GM19372 (cell line): ENCODE measurements around the gene SLX4IP.
"Not testable (repeated sequence)": the region's sequence is repeated elsewhere in the genome, so short reads cannot be mapped to it uniquely, and the experiment has no call there.

Source experiments
- ATAC-seq: cut with Tn5 transposase; IDR thresholded peaks from one replicate; pipeline ENCODE4 v1.9.1; 2021; ENCODE audit warnings: mild to moderate bottlenecking, low read depth, moderate library complexity; ENCODE audit not compliant: unreplicated experiment

SLX4IP gene

GRCh38 chr20:10434832-10435812 lies at the start of gene SLX4IP:
SLX4IP (plus strand) TSS chr20:10435305; CDS start chr20:10458205, 22,900 bp downstream.
- peak; percentile 55 for ATAC-seq

- no peak for ATAC-seq
Observed at GRCh38 chr20:10385850-10386544, 49.1 kb upstream of the SLX4IP start.

- ATAC-seq, result no peak
Observed at GRCh38 chr20:10387686-10388085, 47.4 kb upstream of the SLX4IP start.

GRCh38 chr20:10388597-10388996 lies 46.5 kb upstream of the SLX4IP start:
- no peak for ATAC-seq

- no peak for ATAC-seq
Observed at GRCh38 chr20:10390709-10391108, 44.4 kb upstream of the SLX4IP start.

- ATAC-seq, result not testable (repeated sequence)
Observed at GRCh38 chr20:10394752-10395151, 40.4 kb upstream of the SLX4IP start.

DNA sequence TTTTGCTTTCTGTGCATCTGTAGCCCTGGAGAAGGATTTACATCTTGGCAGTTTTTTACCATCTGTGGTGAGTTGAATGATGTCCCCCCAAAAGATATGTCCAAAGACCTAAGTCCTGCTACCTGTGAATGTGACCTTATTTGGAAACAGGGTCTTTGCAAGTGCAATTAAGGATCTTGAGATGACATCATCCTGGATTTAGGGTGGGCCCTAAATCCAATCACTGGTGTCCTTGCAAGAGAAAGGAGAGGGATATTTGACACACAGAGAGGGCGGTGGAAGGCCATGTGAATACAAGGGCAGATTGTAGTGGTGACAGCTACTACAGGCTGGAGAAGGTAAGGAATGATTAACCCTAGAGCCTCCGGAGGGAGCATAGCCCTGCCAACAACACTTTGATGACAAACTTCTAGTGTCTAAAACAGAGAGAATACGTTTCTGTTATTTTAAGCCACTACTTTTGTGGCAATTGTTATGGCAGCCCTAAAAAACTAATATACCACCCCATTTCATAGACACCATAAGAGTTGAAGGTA lies 36.2 kb upstream of the SLX4IP start:
- no peak for ATAC-seq

- no peak for ATAC-seq
Observed at GRCh38 chr20:10402938-10403608, 32.0 kb upstream of the SLX4IP start.

DNA sequence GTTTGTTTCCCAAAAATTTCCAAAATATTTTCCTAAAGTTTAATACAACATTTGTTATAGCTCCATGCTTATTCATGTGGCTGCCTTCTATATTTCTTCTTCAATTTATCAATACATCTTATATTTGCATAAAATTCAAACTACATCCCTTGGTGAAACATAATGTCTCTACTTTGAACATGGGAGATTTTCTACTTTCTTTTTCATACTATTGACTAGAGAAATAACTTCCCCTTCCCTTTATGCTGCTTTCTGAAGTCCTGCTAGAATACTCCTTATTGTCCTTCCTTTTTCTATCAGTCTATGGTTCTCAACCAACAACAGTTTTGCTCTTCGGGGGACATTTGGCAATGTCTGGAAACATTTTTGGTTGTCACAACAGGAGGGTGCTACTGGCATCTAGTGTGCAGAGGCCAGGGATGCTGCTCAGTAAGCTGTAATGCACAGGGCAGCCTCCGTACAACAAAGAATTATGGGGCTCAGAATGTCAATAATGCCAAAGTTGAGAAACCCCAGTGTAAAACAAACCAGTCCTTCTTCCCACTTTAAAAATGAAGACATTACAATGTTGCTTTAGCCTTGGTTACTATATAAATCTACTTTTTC lies 31.0 kb upstream of the SLX4IP start:
- no peak for ATAC-seq

GRCh38 chr20:10404959-10405530 lies 30.1 kb upstream of the SLX4IP start:
- ATAC-seq, result no peak

DNA sequence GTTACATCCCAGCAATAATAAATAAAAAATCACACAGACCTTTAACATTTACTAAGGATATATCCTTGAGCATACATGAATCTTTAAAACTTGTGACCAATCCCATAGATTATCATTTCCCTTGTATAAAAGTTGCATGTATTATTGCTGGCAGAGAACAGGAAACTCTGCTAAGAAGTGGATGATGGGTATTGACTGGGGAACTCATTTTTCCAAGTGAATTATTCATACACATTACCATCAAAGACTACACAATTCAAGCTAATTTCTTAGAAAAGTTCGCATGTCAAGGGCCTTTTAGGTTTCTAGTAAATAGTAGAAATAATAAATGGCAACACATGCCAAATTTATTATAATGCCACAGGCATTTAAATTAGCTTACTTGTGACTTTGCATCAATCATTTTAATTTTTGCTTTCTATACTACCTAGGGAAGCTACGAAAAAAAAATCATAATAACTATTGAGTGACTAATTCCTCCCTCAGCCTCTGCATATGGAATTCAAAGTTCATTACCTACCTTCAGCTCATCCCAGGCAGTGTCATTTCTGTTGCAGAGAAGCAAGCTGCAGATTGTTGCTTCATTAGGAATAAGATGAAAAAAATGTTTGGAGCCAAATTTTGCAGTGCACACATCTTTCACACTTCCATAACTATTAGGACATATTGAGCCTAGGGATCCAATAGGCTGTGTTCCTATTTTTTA lies 26.8 kb upstream of the SLX4IP start:
- ATAC-seq, result no peak

- no peak for ATAC-seq
Observed at GRCh38 chr20:10411673-10412072, 23.4 kb upstream of the SLX4IP start.

DNA sequence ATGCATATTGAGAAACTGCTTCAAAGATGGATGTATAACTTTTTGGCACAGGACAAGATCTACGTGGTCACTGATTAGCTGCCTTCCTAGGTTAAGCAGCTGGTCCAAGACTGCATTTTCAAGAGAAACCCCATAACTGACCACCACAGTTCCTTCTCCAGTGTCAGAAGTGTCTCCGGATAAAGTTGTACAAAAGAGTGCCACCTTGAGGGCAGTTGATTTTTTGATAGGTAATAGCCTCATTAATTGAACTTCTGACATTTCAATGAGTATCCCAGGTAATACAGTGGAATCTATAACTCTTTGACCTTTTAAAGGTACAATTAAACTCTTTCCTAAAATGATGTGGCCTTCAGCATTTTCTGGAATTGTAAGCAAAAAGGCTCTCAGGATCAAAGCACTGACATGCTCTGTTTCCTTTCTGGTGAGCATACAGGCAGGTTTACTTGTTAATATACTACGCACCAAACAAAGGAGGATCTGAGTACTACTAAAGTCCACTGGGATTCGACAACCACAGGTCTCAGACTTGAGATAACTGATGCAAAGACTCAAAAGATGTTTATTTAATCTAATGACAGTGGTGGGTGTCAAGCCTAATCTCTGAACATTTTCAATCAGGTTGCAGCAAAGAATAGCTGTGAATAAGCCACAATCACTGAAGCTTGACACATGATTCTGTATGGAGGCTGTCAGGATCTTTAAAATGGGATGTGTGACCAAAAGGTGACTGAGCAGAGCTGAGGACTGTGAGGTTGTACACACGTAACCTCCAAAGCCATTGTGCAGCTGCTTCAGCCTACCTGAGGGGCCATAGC lies 22.3 kb upstream of the SLX4IP start:
- no peak for ATAC-seq

DNA sequence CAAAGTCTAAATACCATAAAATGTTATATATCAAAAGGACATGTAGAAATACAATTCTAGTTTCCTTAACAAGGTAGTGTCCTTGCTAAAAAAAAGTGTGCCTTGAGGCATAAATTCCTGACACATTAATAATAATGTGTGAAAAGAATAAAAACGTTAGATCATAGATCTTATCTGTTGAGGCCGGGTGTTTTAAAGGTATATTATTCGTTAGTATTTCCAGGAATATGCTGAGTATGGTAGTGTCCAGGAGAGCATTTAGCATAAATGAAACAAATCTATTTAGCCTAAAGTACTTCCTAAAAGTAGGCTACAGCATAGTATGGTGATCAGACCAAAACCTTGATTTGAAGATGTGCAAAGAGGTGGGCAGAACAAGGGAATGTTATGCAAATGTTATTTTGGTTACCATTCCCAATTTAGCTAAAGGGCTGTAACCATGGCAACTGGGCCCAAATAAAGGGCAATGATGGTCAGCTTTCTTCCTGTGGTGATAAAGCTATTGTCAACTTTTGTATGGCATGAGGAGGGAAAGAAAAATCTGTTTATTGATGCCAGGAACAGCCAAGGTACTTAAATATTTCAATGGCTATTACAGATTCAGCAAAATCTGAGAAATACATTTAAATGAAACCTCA lies 20.0 kb upstream of the SLX4IP start:
- ATAC-seq, result no peak

- ATAC-seq, result not testable (repeated sequence)
Observed at GRCh38 chr20:10417218-10417617, 17.9 kb upstream of the SLX4IP start.

- ATAC-seq, result no peak
Observed at GRCh38 chr20:10419550-10420133, 15.5 kb upstream of the SLX4IP start.

GRCh38 chr20:10423735-10424134 lies 11.4 kb upstream of the SLX4IP start:
- ATAC-seq, result no peak
